Retina (tissue), 1 donor: ENCODE measurements around the gene PCOLCE2.

ENCODE experiments used
- DNase-seq: peaks from one replicate; pipeline ENCODE4 v3.0.0-alpha.2; 2016

PCOLCE2 gene

GRCh38 chr3:142808103-142808917, 80.6 kb downstream of the PCOLCE2 start:
- DNase-seq: no peak

GRCh38 chr3:142802891-142803290, 86.0 kb downstream of the PCOLCE2 start:
- DNase-seq: no peak

- no peak for DNase-seq
Measured at GRCh38 chr3:142801746-142802145, 87.1 kb downstream of the PCOLCE2 start.

- no peak for DNase-seq
Measured at GRCh38 chr3:142796823-142797222, 92.1 kb downstream of the PCOLCE2 start.

- no peak for DNase-seq
Measured at GRCh38 chr3:142795332-142795731, 93.6 kb downstream of the PCOLCE2 start.

GRCh38 chr3:142794508-142794907, 94.4 kb downstream of the PCOLCE2 start:
- DNase-seq: no peak

GRCh38 chr3:142787719-142788118, 101.2 kb downstream of the PCOLCE2 start:
- DNase-seq: no peak

GRCh38 chr3:142785996-142786395, 102.9 kb downstream of the PCOLCE2 start:
- DNase-seq: no peak

GRCh38 chr3:142784228-142784627, 104.7 kb downstream of the PCOLCE2 start:
- DNase-seq: no peak

- DNase-seq: no peak
Measured at GRCh38 chr3:142782616-142783015, 106.3 kb downstream of the PCOLCE2 start.

GRCh38 chr3:142779591-142779990, 109.3 kb downstream of the PCOLCE2 start:
- DNase-seq: no peak

GRCh38 chr3:142778541-142778940, 110.3 kb downstream of the PCOLCE2 start:
- DNase-seq: no peak

GRCh38 chr3:142777927-142778326, 111.0 kb downstream of the PCOLCE2 start:
- no peak for DNase-seq

- no peak for DNase-seq
Measured at GRCh38 chr3:142768338-142768737, 120.5 kb downstream of the PCOLCE2 start.
